ENCODE results near the gene GLE1. TPM values are rescaled to one million over a fixed set of nuclear protein-coding genes. Genes with fewer than 3 reads are reported as not detected.

The GLE1 gene
- total RNA-seq, 1 experiment from 2014 or later, result 36.6 TPM

GRCh38 chr9:128475867-128476266, 28.7 kb upstream of the GLE1 start:
- Histone ChIP-seq H3K27ac (ENCODE audit: low read depth, low read length) (no peak overlapping the region), H3K4me1 (ENCODE audit: control insufficient read depth in 1 of 2, insufficient read depth in 2 of 2, low read length in 2 of 2) (no peaks in the 10 kb centered on the region), H3K9me3 (ENCODE audit: control insufficient read depth in 1 of 2, insufficient read depth in 1 of 2, low read depth in 1 of 2, low read length in 2 of 2) (no peaks in the 10 kb centered on the region), H3K36me3 (ENCODE audit: control insufficient read depth in 1 of 2, insufficient read depth in 2 of 2, low read length in 2 of 2) (peaks cover 22 to 23% of the 10 kb centered on the region in 2 experiments), H3K4me3 (replicated peaks in 1 of 2; ENCODE audit: low read depth in 1 of 2, low read length in 2 of 2) (no peak overlapping the region), H4K20me1 (ENCODE audit: insufficient read depth) (no peaks in the 10 kb centered on the region), H3K27me3 (ENCODE audit: insufficient read depth, low read length) (no peaks in the 10 kb centered on the region), H3K9ac (ENCODE audit: low read length) (no peak overlapping the region), H3K9me2 (ENCODE audit: insufficient read depth) (no peaks in the 10 kb centered on the region), H3K4me2 (ENCODE audit: low read length) (no peak overlapping the region), H3K79me2 (ENCODE audit: insufficient read depth, low read length) (no peaks in the 10 kb centered on the region), H2AFZ (ENCODE audit: low read depth, low read length, poor library complexity, severe bottlenecking) (no peak overlapping the region)
- CTCF ChIA-PET, result no interaction called here
- no TSS peak for BruUV-seq (replicated peaks)
- ATAC-seq, result no peak
- no peak for DNase-seq (ENCODE audit: low read depth, low spot score)
- intact Hi-C loops (cut with micrococcal nuclease), result no loop called here
- POLR2A ChIA-PET, result no interaction called here
- TF ChIP-seq, protein P1, sequence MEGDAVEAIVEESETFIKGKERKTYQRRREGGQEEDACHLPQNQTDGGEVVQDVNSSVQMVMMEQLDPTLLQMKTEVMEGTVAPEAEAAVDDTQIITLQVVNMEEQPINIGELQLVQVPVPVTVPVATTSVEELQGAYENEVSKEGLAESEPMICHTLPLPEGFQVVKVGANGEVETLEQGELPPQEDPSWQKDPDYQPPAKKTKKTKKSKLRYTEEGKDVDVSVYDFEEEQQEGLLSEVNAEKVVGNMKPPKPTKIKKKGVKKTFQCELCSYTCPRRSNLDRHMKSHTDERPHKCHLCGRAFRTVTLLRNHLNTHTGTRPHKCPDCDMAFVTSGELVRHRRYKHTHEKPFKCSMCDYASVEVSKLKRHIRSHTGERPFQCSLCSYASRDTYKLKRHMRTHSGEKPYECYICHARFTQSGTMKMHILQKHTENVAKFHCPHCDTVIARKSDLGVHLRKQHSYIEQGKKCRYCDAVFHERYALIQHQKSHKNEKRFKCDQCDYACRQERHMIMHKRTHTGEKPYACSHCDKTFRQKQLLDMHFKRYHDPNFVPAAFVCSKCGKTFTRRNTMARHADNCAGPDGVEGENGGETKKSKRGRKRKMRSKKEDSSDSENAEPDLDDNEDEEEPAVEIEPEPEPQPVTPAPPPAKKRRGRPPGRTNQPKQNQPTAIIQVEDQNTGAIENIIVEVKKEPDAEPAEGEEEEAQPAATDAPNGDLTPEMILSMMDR (IDR thresholded peaks at IDR 0.05 in 2 of 3, conservative IDR thresholded peaks at IDR 0.05 in 1 of 3; ENCODE audit: borderline replicate concordance in 1 of 3, insufficient read depth in 1 of 3, low read depth in 2 of 3, low read length in 2 of 3), result no peak
- TF ChIP-seq FOSL1 (IDR thresholded peaks at IDR 0.05; ENCODE audit: low read depth), result no peak
- no peak for TF ChIP-seq ELF1 (IDR thresholded peaks at IDR 0.05; ENCODE audit: borderline replicate concordance, low read depth)
- no peak for TF ChIP-seq SP1 (IDR thresholded peaks at IDR 0.05; ENCODE audit: low read depth)
- TF ChIP-seq POLR2AphosphoS5 (IDR thresholded peaks at IDR 0.05; ENCODE audit: low read depth, low read length), result no peak
- TF ChIP-seq CBX3 (IDR thresholded peaks at IDR 0.05; ENCODE audit: low read depth), result no peak
- TF ChIP-seq EGR1 (IDR thresholded peaks at IDR 0.05; ENCODE audit: low read depth), result no peak
- no peak for TF ChIP-seq CEBPB (IDR thresholded peaks at IDR 0.05; ENCODE audit: low read depth)
- no peak for TF ChIP-seq TCF7L2 (IDR thresholded peaks at IDR 0.05; ENCODE audit: borderline replicate concordance, extremely low read depth, insufficient read depth, insufficient read length)
- TF ChIP-seq, protein P2, sequence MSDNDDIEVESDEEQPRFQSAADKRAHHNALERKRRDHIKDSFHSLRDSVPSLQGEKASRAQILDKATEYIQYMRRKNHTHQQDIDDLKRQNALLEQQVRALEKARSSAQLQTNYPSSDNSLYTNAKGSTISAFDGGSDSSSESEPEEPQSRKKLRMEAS (IDR thresholded peaks at IDR 0.05), result no peak
- TF ChIP-seq EZH2phosphoT487 (IDR thresholded peaks at IDR 0.05; ENCODE audit: borderline replicate concordance), result no peak
- no peak for TF ChIP-seq JUND (IDR thresholded peaks at IDR 0.05)
- no peak for TF ChIP-seq POLR2A (IDR thresholded peaks at IDR 0.05; ENCODE audit: borderline replicate concordance, extremely low read depth, insufficient read depth, insufficient read length)
- no peak for TF ChIP-seq RAD21 (IDR thresholded peaks at IDR 0.05; ENCODE audit: low read depth)
- no peak for TF ChIP-seq ATF3 (IDR thresholded peaks at IDR 0.05)
- TF ChIP-seq SRF (IDR thresholded peaks at IDR 0.05; ENCODE audit: low read depth), result no peak
- TF ChIP-seq YY1 (IDR thresholded peaks at IDR 0.05; ENCODE audit: extremely low read depth, insufficient replicate concordance, low read depth, low read length), result no peak
- TF ChIP-seq ZNF274 (IDR thresholded peaks at IDR 0.05; ENCODE audit: low read depth, low read length), result no peak
- TF ChIP-seq SIN3A (IDR thresholded peaks at IDR 0.05; ENCODE audit: low read depth), result no peak
- RAD21 ChIA-PET (ENCODE audit: low non-redundant PET in 1 of 2, low total read pairs in 2 of 2, uncharacterized antibody in 2 of 2, unreplicated experiment in 2 of 2), result no interaction called here
